BLaER1 treated with 17β-estradiol and CSF1 and Interleukin-3, amounts not matched to agents 10 nM and 100 nM (cell line): ENCODE data around the gene LRBA.

ENCODE experiments used
- H3K27ac ChIP-seq, 11 experiments: shearing (Covaris generic); formaldehyde crosslinking; 2 replicates each; pipeline ENCODE4 v1.8.1; 2022
- H3K27me3 ChIP-seq, 11 experiments: shearing (Covaris generic); formaldehyde crosslinking; 2 replicates each; pipeline ENCODE4 v1.8.1; 2022
- H3K36me3 ChIP-seq, 11 experiments: shearing (Covaris generic); formaldehyde crosslinking; 2 replicates each; pipeline ENCODE4 v1.8.1; 2022
- H3K4me1 ChIP-seq, 10 experiments: shearing (Covaris generic); formaldehyde crosslinking; 2 replicates each; pipeline ENCODE4 v1.8.1; 2022
- H3K4me2 ChIP-seq, 11 experiments: shearing (Covaris generic); formaldehyde crosslinking; 2 replicates each; pipeline ENCODE4 v1.8.1; 2022
- H3K4me3 ChIP-seq, 10 experiments: shearing (Covaris generic); formaldehyde crosslinking; 2 replicates each; pipeline ENCODE4 v1.8.1; 2022
- H3K9ac ChIP-seq, 11 experiments: shearing (Covaris generic); formaldehyde crosslinking; 2 replicates each; pipeline ENCODE4 v1.8.1; 2022
- H3K9me3 ChIP-seq, 11 experiments: shearing (Covaris generic); formaldehyde crosslinking; replicated peaks in 1 of 11; 2 replicates each; pipeline ENCODE4 v1.8.1; 2022
- H4K20me1 ChIP-seq, 11 experiments: shearing (Covaris generic); formaldehyde crosslinking; 2 replicates each; pipeline ENCODE4 v1.8.1; 2022
- Cebpa-rat ChIP-seq, 11 experiments: shearing (Covaris generic); IDR thresholded peaks; 2 replicates each; pipeline ENCODE4 v1.8.1; 2022

LRBA gene

GRCh38 chr4:150911326-150911725 is 103.8 kb downstream of the LRBA start:
- Histone ChIP-seq H3K27me3 (no peaks in the 10 kb centered on the region), H3K36me3 (peaks cover 3 to 66% (median 42%) of the 10 kb centered on the region in 11 experiments; a peak in 20 of 22 replicates), H3K27ac (no peak overlapping the region)

GRCh38 chr4:150909116-150909515 is 106.0 kb downstream of the LRBA start:
- peaks cover 0 to 6% (median 0%) of the 10 kb centered on the region in 10 experiments; a peak in 4 of 20 replicates for H3K4me1 ChIP-seq
- no peak overlapping the region for H3K4me2 ChIP-seq
- no peak for TF ChIP-seq Cebpa-rat (IDR thresholded peaks at IDR 0.05)
- H3K9ac ChIP-seq: no peak overlapping the region
- no peak overlapping the region for H3K27ac ChIP-seq
- peaks cover 10 to 26% (median 15%) of the 10 kb centered on the region in 11 experiments; a peak in 20 of 22 replicates for H3K9me3 ChIP-seq
- H3K4me3 ChIP-seq: no peak overlapping the region
- no peaks in the 10 kb centered on the region for H4K20me1 ChIP-seq
- no peaks in the 10 kb centered on the region for H3K27me3 ChIP-seq
- H3K36me3 ChIP-seq: peaks cover 2 to 49% (median 39%) of the 10 kb centered on the region in 11 experiments; a peak in 20 of 22 replicates

More at GRCh38 chr4:150911326-150911725, 103.8 kb downstream of the LRBA start:
- no peak overlapping the region for H3K4me2 ChIP-seq
- no peak overlapping the region for H3K4me3 ChIP-seq
- no peak for TF ChIP-seq Cebpa-rat (IDR thresholded peaks at IDR 0.05)
- peaks cover 10 to 26% (median 15%) of the 10 kb centered on the region in 11 experiments; a peak in 20 of 22 replicates for H3K9me3 ChIP-seq
- no peak overlapping the region for H3K9ac ChIP-seq
- H3K4me1 ChIP-seq: peaks cover 0 to 6% (median 0%) of the 10 kb centered on the region in 10 experiments; a peak in 4 of 20 replicates
- H4K20me1 ChIP-seq: no peaks in the 10 kb centered on the region

- H3K27me3 ChIP-seq: no peaks in the 10 kb centered on the region
- TF ChIP-seq Cebpa-rat (IDR thresholded peaks at IDR 0.05): no peak
- no peak overlapping the region for H3K9ac ChIP-seq
- H3K4me3 ChIP-seq: no peak overlapping the region
- no peak overlapping the region for H3K4me2 ChIP-seq
- H3K27ac ChIP-seq: no peak overlapping the region
- peaks cover 0 to 6% (median 0%) of the 10 kb centered on the region in 10 experiments; a peak in 4 of 20 replicates for H3K4me1 ChIP-seq
- H3K9me3 ChIP-seq: peaks cover 6 to 23% (median 10%) of the 10 kb centered on the region in 11 experiments; a peak in 20 of 22 replicates
- no peaks in the 10 kb centered on the region for H4K20me1 ChIP-seq
- H3K36me3 ChIP-seq: peaks cover 0 to 45% (median 32%) of the 10 kb centered on the region in 11 experiments; a peak in 18 of 22 replicates
These were observed 108.0 kb downstream of the LRBA start for GRCh38 chr4:150906987-150907633.

GRCh38 chr4:150904671-150905070 is 110.4 kb downstream of the LRBA start:
- Histone ChIP-seq H3K4me1 (no peaks in the 10 kb centered on the region), H3K4me2 (no peak overlapping the region), H3K27me3 (no peaks in the 10 kb centered on the region), H3K4me3 (no peak overlapping the region), H3K9ac (no peak overlapping the region), H3K27ac (no peak overlapping the region), H3K36me3 (peaks cover 0 to 43% (median 26%) of the 10 kb centered on the region in 11 experiments; a peak in 15 of 22 replicates), H4K20me1 (no peaks in the 10 kb centered on the region), H3K9me3 (peaks cover 0 to 16% (median 0%) of the 10 kb centered on the region in 11 experiments; a peak in 5 of 22 replicates)
- no peak for TF ChIP-seq Cebpa-rat (IDR thresholded peaks at IDR 0.05)

GRCh38 chr4:150903603-150904002 is 111.5 kb downstream of the LRBA start:
- no peak overlapping the region for H3K27ac ChIP-seq
- TF ChIP-seq Cebpa-rat (IDR thresholded peaks at IDR 0.05): no peak
- no peaks in the 10 kb centered on the region for H3K27me3 ChIP-seq
- no peaks in the 10 kb centered on the region for H3K4me1 ChIP-seq
- H3K4me3 ChIP-seq: no peak overlapping the region
- no peak overlapping the region for H3K9ac ChIP-seq
- H3K9me3 ChIP-seq: peaks cover 0 to 16% (median 0%) of the 10 kb centered on the region in 11 experiments; a peak in 5 of 22 replicates
- no peak overlapping the region for H3K4me2 ChIP-seq
- peaks cover 0 to 48% (median 26%) of the 10 kb centered on the region in 11 experiments; a peak in 15 of 22 replicates for H3K36me3 ChIP-seq
- no peaks in the 10 kb centered on the region for H4K20me1 ChIP-seq

GRCh38 chr4:150896497-150896896 is 118.6 kb downstream of the LRBA start:
- Histone ChIP-seq H3K36me3 (peaks cover 0 to 30% (median 19%) of the 10 kb centered on the region in 11 experiments; a peak in 13 of 22 replicates), H3K27ac (no peak overlapping the region), H3K9me3 (no peaks in the 10 kb centered on the region), H3K4me2 (no peak overlapping the region), H3K9ac (no peak overlapping the region), H4K20me1 (no peaks in the 10 kb centered on the region), H3K27me3 (no peaks in the 10 kb centered on the region), H3K4me1 (no peaks in the 10 kb centered on the region), H3K4me3 (no peak overlapping the region)
- no peak for TF ChIP-seq Cebpa-rat (IDR thresholded peaks at IDR 0.05)

GRCh38 chr4:150890246-150890645 is 124.8 kb downstream of the LRBA start:
- no peak for TF ChIP-seq Cebpa-rat (IDR thresholded peaks at IDR 0.05)
- 0 out of 20 replicates have a peak, but pooled peaks cover 0 to 4% (median 0%) of the 10 kb centered on the region in 10 experiments for H3K4me1 ChIP-seq

GRCh38 chr4:150889306-150889705 is 125.8 kb downstream of the LRBA start:
- Histone ChIP-seq H3K36me3 (peaks cover 0 to 13% (median 7%) of the 10 kb centered on the region in 11 experiments; a peak in 10 of 22 replicates), H3K9ac (no peak overlapping the region), H4K20me1 (no peaks in the 10 kb centered on the region), H3K4me2 (no peak overlapping the region), H3K27ac (no peak overlapping the region), H3K4me1 (0 out of 20 replicates have a peak, but pooled peaks cover 0 to 4% (median 0%) of the 10 kb centered on the region in 10 experiments), H3K27me3 (no peaks in the 10 kb centered on the region), H3K4me3 (no peak overlapping the region), H3K9me3 (no peaks in the 10 kb centered on the region)
- TF ChIP-seq Cebpa-rat (IDR thresholded peaks at IDR 0.05): no peak

More at GRCh38 chr4:150890246-150890645, 124.8 kb downstream of the LRBA start:
- Histone ChIP-seq H3K4me3 (no peak overlapping the region), H4K20me1 (no peaks in the 10 kb centered on the region), H3K36me3 (peaks cover 0 to 13% (median 7%) of the 10 kb centered on the region in 11 experiments; a peak in 10 of 22 replicates), H3K4me2 (no peak overlapping the region), H3K9me3 (no peaks in the 10 kb centered on the region), H3K27me3 (no peaks in the 10 kb centered on the region), H3K27ac (no peak overlapping the region), H3K9ac (no peak overlapping the region)

- Histone ChIP-seq H3K9me3 (no peaks in the 10 kb centered on the region), H3K36me3 (peaks cover 0 to 11% (median 5%) of the 10 kb centered on the region in 11 experiments; a peak in 9 of 22 replicates), H3K4me2 (no peak overlapping the region), H3K27me3 (no peaks in the 10 kb centered on the region), H4K20me1 (no peaks in the 10 kb centered on the region), H3K4me3 (no peak overlapping the region), H3K27ac (no peak overlapping the region), H3K4me1 (0 out of 20 replicates have a peak, but pooled peaks cover 0 to 4% (median 0%) of the 10 kb centered on the region in 10 experiments), H3K9ac (no peak overlapping the region)
- TF ChIP-seq Cebpa-rat (IDR thresholded peaks at IDR 0.05): no peak
These were observed 126.5 kb downstream of the LRBA start for GRCh38 chr4:150888625-150889024.
